ENCODE results near the gene CD28.

Gene CD28

DNA sequence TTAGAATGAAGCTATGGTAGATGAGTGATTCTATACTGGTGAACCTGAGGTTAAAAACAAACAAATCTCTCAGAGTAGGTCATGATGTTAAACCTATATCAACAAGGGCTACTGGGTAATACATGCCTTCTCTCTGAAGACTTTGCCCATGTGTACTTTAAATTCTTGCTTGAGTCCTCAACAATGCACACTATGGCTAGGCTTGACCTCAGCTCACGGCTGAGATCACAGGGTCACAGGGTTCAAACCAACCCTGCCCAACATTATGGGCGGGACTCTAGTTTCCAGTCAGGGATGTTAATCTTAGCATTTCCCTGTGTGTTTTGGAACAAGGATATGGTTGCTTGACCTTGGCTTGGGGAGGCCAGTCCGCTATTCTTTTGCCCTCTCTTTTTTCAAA, 7.7 kb downstream of the CD28 start:
- DNase-seq (ENCODE audit: low spot score): no peak

DNA sequence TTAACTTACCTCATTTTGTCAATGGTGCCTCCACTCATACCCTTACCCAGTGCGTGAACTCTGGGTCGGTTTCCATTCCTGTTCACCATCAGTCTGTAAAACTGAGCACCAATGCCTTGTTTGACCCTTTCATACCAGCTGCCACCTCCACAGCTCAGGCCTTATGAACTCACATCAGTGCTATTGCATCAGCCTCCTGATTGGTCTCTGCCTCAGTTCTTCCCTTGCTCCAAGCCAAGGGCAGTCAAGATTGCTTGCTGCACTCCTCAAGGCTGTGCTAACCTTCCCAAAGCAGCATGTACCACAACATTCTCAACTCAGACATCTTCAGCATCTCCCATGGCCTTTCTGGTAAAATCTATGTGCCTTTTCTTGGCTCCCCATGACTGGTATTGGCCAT, 9.3 kb downstream of the CD28 start:
- DNase-seq (ENCODE audit: low spot score): no peak

DNA sequence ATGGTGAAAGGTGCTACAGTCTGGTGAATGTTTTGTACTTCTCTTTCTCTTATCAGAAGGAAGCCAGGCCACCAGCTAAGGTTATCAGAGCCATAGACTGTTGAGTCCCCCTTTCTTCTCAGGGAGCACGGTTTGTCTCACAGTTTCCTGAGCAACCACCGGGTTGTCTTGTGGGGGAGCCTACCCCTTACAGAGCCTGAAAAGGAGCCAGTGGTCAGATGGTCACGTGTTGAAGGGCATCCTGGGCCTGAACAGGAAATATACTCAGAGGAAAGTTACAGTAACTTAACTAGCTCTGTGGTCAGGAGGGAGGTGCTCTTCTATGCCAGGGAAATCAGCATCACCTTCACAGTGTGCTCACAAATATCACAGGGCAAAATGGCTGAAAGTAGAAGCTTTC, 11.6 kb downstream of the CD28 start:
- no peak for DNase-seq (ENCODE audit: low spot score)

DNA sequence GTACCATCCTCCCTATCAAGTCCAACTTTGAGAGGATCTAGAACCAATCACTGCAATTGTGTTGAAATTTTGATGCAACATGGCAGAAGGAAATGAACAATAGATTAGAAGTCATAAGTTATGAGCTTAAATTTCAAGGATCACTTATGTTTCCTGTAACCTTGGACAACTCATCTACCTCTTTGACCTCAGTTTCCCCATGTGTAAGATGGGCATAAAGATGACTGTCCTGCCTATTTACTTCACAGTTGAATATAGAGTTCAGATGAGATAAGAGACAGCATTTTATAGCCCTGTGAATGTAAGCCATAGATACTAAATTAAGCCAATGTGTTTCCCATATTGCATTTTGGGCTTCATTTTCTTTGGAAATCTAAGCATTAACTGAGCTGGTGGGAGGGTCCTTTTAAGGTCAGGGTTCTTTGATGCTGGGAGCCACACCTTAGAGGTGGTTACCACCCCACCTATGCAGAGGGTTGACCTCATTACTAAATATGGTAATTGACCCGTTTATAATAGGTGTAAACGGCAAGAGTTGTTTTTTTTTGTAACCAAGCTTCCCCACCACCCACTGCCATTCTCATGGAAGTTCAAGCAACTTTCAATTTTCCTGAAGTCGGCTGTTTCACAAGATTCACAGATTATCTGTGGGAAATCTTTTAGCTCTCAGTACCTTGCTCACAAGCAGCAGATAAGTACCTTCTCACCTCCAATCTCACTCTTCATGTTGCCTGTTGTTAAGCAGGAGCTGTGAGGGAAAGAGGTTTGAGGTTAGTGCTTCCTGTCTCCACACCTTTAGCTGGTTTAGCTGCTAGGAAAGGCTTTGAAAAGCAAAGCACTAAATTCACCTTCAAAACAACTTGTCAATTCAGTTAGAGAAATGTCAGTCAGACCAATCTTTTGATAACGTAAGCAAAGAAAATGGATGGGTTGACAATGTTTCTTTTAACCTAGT, 13.3 kb downstream of the CD28 start:
- no peak for DNase-seq (ENCODE audit: low spot score)

DNA sequence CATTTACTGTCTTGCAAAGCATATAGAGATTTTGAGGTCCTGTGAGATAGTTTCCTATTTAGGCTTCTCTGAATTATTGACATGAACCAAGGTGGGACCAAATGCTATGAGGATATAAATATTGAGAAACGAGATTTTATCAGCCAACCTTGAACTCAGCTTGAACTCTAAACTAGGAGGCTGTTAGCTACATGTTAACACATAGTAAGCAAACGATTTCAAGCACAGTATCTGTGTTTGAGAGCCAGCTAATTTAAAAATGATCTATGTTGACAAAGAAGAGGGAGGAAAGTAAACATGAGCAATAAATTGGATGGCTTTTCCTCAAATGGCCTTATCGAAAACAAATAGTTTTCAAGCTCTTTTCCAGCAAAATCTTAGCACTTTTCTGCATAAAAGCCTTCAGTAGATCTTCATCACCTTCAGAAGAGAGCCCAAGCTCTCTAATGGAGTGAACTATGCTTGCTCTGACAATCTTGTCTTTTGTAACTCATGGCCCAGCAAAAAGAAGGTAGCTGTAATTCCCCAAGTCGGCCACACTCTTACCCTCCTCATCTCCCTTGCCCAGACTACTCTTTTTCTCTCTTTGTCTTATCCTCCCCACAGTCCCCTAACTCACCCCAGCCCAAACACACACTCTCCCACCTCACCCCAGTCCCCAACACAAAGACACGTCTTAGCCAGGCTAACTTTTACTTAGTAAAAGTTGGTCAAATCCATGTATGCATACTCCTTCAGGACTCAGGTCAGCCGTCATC, 14.7 kb downstream of the CD28 start:
- no peak for DNase-seq (ENCODE audit: low spot score)

DNA sequence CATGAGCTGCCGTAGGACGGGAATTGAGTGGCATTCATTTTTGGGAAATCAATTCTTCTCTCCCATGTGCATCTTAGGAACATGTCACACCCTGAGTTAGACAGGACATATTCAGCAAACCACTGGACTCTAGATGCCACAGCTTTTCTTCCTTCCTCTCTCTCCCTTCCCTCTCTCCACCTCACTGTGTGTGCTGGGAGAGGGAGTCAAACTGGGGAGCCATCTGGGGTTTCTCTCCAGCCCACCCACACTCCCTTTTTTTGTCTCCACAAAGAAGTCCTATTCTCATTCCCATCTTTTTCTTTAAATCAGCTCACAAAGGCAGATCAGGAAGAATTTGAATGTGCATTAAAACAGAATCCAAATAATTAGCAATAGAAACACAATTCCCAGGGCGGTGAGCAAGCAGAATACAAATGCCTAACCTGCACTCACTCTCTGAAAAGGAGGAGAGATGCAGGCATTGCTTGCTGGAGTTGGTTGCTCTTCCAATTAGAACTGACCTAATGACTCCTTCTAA, 15.4 kb downstream of the CD28 start:
- no peak for DNase-seq (ENCODE audit: low spot score)

DNA sequence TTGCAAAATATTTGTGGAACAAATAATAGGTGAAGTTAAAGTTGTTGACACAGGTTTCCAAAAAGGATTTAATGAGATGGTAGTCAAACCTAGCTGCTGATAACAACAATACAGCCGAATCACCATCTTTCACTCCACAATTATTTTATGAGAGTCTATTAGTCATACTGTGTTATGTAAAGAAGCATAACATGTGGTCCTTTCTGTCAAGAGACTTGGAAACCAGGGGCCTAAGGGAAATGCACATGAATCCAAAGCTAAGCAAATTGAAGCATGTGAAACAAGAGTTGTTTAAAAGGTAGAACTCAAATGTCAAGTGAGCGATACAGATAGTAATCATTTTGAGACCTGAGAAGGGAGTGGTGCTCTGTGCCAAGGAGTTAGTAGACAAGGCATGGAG, 16.0 kb downstream of the CD28 start:
- no peak for DNase-seq (ENCODE audit: low spot score)

DNA sequence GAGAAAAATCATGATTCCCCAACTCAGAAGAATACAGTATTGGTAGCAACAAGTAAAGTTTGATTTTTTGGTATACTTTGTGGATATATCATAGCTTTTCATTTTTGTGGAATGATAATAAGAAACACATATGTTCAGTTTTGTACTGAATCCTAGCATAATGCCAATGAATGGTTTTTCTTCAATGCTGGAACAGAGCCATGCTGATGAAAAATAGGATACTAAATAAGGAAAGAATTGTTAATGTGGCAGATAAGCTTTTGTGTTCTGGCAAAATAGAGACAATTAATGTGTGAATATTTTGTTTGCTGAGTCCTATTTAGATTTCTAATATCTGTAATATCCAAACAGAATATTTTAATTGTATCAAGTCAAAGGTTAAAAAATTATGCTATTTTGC, 21.9 kb downstream of the CD28 start:
- DNase-seq (ENCODE audit: low spot score): no peak

DNA sequence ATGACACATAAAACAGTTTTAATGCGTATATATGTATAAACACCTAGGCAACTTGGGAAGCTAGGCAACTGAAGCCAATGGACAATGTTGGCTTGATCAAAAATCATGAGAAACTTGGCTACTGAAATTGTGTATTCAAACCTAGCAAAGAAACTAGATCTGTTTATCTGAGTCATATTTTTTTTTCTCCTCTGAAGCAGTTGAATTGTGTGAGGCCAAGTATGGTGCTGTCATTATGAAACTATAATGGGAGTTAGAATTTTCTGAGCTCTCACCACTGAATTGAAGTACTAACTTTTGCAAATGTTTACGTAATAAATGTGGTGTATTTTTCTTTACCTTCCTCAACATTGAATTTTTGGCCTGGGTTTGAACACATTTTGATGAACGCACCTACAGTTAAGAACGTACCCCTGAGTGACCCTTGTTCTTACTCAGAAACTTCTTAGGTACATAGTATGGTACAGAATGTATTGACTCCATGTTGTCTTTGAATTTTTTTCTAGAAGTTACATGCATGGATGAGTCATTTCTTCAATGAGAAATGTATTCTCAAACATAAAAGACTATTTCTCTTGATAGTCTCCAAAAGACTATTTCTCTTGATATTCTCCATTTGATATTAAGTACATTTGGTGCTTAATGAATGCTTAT, 23.8 kb downstream of the CD28 start:
- no peak for DNase-seq (ENCODE audit: low spot score)

DNA sequence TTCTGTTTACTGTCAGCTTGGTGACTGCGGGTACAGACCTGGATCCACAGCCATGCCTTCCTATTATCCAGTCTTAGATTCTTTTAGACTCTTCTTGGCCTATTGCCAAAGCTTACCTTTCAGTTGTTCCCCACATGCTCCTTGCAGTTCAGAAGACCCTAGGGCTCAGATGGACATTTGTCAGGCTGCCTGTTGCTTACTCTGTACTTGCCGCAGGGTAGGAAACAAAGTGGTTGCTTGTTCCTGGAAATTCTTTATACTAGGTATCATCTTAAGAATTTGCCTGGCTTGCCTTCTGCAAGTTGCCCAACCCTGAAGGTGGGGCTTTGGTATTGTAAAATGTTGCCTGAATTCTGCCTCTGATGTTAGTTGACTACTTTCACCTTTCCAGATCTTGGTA, 24.4 kb downstream of the CD28 start:
- DNase-seq (ENCODE audit: low spot score): no peak

DNA sequence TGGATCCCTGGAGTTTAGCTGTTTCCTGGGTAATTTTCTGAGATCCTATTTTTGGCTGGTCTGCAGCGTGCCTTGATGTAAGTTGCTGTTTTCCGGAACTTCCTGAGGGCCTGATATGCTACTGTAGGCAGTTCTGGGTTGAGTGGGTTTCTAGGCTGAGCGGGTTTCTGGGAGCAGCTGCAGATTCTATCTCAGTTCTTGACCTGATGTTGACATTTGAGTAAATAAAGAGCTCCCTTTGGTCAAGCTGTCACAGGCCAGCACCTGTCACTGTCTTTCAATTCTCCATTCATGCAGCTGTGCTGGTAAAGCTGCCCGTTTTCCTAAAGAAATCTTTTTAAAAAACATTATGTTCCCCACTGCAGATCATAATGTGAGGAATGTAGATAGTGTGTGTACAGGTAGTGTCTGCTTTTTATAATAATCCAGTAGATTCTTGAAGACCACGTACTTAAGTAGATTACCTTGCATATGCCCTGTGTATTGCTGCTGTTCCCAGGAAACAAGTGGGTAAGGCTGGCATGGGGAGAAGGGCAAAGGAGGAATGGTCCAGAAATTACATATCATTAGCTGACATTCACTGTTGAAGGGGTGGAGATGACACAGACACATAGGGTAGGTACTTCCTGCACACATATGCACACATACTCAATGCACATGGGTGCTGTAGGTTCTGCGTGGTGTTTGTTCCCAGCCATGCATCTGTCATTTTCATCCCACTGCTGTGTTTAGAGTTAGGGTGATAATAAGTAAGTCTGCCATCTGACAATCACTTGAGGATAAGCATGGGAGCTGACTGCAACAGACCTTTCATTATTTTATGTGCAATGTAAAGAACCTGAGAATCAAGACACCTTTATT, 25.9 kb downstream of the CD28 start:
- peak; percentile 70 for DNase-seq (ENCODE audit: low spot score)

DNA sequence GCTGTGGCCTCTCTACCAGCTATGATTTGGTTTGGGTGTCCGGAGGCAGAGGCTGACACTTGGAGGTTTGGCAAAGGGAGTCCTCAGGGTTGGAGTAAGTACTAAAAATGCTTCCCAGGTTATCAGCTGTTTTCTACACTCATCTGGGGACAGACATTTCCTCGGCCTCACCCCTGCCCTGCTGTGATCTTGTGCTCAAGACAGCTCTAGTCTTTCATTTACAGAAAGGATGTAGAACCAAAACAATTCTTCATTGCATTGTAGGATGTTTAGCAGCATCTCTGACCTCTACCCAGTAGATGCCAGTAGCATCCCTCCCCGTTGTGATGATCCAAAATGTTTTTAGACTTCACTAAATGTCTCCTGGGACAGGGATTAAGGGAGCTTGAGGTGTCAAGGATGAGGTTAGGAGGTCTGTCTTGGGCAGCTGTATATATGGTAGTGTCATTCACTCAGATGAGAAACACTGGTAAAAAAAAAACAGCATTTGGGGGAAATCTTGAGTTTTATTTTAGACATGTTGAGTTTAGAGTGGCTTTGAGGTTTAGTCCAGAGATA, 26.6 kb downstream of the CD28 start:
- DNase-seq (ENCODE audit: low spot score): no peak

DNA sequence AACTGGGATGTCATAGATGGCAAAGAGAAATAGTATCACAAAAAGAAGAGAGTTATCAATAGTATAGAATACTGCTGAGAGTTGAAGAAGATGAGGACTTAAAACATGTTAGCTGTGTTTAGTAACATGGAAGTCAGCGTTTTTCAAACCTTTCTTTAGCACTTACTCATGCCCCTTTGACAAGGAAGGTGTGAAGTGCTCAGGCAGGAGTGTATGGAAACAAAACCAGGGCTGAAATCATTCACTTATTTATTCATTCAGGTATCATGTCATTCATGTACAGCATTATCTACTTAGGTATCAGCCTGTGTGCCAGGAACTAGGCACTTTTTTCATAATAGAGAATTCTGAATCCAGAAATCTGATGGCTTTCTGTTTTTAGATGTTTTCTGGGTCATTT, 27.2 kb downstream of the CD28 start:
- DNase-seq (ENCODE audit: low spot score): no peak

DNA sequence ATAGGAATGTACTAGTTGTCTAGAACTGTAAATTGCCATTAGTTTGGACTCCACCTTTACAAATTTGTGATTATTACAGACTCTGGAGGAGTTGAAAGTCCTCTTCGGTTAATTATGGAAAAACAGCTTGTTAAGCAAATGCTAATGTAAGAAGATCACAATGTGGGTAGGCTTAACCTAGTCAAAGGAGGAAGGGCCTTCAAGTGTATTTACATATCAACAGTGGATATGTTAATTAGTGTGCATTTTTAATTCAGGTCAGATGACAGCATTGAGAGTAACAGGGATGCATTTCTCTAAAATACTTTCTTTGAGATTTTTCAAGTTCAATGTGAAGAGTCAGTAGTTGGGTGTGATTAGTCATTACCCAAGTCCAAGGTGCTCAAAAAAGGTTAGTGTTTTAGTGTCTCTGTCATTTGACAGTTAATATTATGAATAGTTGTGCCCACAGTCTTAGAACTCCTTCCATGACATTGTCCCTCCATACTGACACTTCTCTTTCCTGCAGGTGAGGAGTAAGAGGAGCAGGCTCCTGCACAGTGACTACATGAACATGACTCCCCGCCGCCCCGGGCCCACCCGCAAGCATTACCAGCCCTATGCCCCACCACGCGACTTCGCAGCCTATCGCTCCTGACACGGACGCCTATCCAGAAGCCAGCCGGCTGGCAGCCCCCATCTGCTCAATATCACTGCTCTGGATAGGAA, 28.0 kb downstream of the CD28 start:
- no peak for DNase-seq (ENCODE audit: low spot score)

DNA sequence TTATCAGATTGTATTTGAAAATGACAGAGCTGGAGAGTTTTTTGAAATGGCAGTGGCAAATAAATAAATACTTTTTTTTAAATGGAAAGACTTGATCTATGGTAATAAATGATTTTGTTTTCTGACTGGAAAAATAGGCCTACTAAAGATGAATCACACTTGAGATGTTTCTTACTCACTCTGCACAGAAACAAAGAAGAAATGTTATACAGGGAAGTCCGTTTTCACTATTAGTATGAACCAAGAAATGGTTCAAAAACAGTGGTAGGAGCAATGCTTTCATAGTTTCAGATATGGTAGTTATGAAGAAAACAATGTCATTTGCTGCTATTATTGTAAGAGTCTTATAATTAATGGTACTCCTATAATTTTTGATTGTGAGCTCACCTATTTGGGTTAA, 30.9 kb downstream of the CD28 start:
- no peak for DNase-seq (ENCODE audit: low spot score)

DNA sequence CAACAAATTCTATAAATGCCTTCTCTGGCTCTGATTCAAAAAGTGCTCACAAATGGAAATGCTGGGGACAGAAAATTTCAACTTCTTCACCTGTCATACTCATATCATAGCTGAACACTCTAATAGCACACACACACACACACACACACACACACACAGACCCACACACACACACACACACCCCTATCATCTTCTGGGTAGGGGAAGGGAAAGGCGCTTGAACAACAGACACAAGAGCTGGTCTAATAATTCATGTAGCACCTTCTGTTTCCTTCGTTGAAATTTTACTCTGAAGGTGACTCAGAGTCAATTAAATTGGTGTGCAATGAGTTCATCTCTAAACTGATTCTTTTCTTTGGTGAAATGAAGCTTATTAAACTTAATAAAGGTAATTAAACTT, 32.9 kb downstream of the CD28 start:
- no peak for DNase-seq (ENCODE audit: low spot score)

DNA sequence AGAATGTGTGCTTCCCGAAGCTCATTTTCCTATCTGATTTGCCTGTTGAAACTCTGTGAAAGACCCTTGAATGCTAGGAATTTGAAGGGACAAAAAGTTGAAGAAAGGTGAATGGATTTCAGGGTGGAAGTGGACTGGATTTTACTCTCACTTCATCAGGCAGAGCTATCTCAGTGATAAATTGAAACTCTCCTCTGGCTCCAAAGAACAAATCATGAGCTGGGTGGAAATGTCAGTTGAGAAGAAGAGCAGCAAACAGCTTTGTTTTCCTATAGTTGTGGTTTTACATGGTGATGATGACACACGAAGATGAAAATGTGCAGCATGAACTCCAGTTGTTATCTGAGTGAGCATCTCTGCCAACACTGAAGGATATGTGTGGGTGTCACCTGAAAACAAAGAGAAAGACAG, 34.4 kb downstream of the CD28 start:
- DNase-seq (ENCODE audit: low spot score): no peak

DNA sequence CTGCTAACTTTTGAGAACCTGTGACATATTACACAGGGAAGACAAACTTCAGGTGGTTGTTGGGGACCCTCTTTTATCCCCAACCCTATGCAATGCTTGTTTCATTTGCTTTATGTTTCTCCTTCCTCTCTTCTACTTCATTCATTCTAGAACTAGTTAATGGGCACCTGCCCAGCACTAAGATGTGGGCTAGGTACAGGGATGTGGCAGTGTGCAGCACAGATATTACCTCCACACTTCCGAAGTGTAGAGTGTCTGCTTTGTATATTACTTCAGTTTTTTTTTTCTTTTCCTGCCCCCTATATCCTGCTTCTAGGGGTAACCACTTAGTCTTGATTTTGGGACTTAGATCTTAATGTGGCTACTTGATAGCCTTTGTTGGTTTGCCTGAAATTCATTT, 35.1 kb downstream of the CD28 start:
- no peak for DNase-seq (ENCODE audit: low spot score)

DNA sequence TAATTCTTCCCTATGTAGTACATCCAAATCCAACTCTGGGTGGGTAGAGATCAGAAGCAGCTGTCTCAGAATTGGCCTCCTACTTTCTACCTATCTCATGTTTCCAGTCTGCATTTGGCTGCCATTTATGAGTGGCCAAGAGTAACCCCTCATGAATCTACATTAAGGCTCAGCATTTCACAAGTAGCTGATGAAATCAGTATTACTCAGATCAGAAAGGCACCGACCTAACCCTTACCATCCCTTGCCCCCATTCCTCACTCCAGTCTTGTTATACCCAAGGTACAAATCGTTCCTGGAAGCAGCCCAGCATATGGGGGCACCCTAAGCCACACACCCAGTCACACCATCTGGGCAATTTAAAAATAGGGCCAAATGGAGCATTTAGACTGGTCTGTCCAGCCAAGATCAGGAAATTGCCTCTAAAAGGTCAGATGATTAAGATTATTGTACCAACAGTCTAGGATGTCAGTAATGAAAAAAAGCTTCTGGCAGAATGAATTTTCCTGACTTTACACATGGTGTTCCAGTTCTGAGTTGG, 37.1 kb downstream of the CD28 start:
- DNase-seq (ENCODE audit: low spot score): no peak

DNA sequence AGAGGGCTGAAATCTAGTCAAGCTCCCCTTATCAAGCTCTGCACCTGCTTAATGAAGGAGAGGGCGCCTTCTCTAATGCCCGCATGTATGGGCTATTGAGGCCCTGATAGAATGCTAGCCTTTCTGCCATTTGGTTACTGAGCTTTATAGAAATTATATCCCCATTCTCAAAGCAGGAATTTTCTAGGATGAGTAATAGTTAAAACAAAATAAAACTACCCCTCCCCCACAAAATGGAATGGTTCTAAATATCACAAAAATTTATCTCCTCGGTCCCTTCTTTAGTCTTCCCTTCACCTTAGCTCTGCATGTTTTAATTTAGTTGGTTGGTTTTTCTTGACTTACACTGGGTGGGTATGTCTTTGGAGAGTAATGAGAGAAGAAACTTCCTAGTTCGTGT, 37.7 kb downstream of the CD28 start:
- DNase-seq (ENCODE audit: low spot score): no peak
